ENCODE measurements around the gene PIK3IP1.

PIK3IP1 gene

GRCh38 chr22:31305194-31305593, 12.9 kb upstream of the PIK3IP1 start:
- TF ChIP-seq CTCF (IDR thresholded peaks at IDR 0.05) (no peak), ZFX (IDR thresholded peaks at IDR 0.05; ENCODE audit: borderline replicate concordance) (no peak)
- no peak overlapping the region for H3K27ac ChIP-seq

GRCh38 chr22:31302537-31302936, 10.2 kb upstream of the PIK3IP1 start:
- TF ChIP-seq CTCF (IDR thresholded peaks at IDR 0.05): no peak
- no peak for TF ChIP-seq ZFX (IDR thresholded peaks at IDR 0.05; ENCODE audit: borderline replicate concordance)
- H3K27ac ChIP-seq: no peak overlapping the region

- TF ChIP-seq CTCF (IDR thresholded peaks at IDR 0.05) (no peak), ZFX (IDR thresholded peaks at IDR 0.05; ENCODE audit: borderline replicate concordance) (no peak)
- no peak overlapping the region for H3K27ac ChIP-seq
Measured at GRCh38 chr22:31302006-31302405, 9.7 kb upstream of the PIK3IP1 start.

GRCh38 chr22:31300896-31301295, 8.6 kb upstream of the PIK3IP1 start:
- no peak for TF ChIP-seq CTCF (IDR thresholded peaks at IDR 0.05)
- H3K27ac ChIP-seq: no peak overlapping the region

GRCh38 chr22:31295831-31296657, 3.8 kb upstream of the PIK3IP1 start:
- TF ChIP-seq CTCF (IDR thresholded peaks at IDR 0.05) (no peak), ZFX (IDR thresholded peaks at IDR 0.05; ENCODE audit: borderline replicate concordance) (no peak)
- no peak overlapping the region for H3K27ac ChIP-seq

GRCh38 chr22:31295360-31295759, 3.1 kb upstream of the PIK3IP1 start:
- TF ChIP-seq CTCF (IDR thresholded peaks at IDR 0.05): no peak
- no peak for TF ChIP-seq ZFX (IDR thresholded peaks at IDR 0.05; ENCODE audit: borderline replicate concordance)

GRCh38 chr22:31291481-31292235, 630 bp downstream of the PIK3IP1 start:
- TF ChIP-seq CTCF (IDR thresholded peaks at IDR 0.05) (no peak), ZFX (IDR thresholded peaks at IDR 0.05; ENCODE audit: borderline replicate concordance) (no peak)
- H3K27ac ChIP-seq: peak overlapping the region; percentile 75

More at GRCh38 chr22:31295360-31295759, 3.1 kb upstream of the PIK3IP1 start:
- H3K27ac ChIP-seq: no peak overlapping the region

All from 22Rv1 (cell line).